HG03097 (cell line): Measurements from ENCODE around the gene FAM118A.
"Not testable (repeated sequence)": the region's sequence is repeated elsewhere in the genome, so short reads cannot be mapped to it uniquely, and the experiment has no call there.

Experiments used
- ATAC-seq: cut with Tn5 transposase; IDR thresholded peaks from one replicate; pipeline ENCODE4 v1.9.1; 2021; ENCODE audit not compliant: unreplicated experiment, low FRiP score

Gene FAM118A

DNA sequence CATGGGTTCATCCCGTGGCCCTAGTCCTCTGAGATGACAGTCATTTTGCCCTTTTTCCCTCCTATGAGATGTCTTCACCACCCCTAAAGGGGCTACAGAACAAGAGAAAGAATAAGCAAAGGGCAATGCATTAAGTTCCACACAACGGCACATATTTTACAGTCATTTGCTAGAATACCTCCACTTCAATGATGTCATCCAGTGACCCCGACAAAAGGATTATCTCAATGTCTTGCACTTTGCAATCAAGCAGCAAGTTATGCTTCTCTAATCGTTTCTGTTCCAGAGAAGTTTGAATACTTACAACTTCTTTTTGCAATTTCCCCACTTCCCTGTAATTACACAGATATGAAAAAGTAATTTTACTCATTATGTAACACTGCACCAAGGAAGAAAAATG, 49.9 kb downstream of the FAM118A start:
- ATAC-seq, result no peak

DNA sequence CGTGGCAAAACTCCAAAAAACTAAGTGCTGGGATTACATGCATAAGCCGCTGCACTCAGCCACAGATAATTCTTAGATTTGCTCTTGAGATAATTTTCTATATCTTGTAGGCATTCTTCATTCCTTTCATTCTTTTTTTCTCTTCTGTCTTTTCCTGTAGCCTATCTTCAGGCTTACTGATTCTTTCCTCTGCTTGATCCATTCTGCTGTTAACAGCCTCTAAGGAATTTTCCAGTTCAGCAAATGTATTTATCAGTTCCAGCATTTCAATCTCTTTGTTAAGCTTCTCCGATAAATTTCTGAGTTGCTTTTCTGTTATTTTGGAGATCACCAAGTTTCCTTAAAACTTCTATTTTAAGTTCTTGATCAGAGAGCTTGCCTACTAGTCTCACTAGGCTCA, 57.0 kb downstream of the FAM118A start:
- no peak for ATAC-seq

DNA sequence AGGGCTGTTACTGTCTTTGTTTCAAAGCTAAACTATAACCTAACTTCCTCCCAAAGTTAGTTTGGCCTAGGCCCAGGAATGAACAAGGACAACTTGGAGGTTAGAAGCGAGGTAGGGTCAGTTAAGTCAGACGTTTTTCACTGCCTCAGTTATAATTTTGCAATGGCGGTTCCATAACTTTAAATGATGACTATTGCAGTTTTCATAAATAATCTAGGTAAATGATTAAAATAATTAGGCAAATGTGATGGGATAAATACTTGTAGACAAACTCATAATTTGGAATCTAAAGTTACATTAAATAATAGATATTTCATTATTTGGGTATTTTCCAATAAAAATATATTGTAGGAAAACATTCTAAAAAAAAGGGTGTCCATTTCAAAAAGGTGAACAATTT, 63.9 kb downstream of the FAM118A start:
- ATAC-seq, result not testable (repeated sequence)

DNA sequence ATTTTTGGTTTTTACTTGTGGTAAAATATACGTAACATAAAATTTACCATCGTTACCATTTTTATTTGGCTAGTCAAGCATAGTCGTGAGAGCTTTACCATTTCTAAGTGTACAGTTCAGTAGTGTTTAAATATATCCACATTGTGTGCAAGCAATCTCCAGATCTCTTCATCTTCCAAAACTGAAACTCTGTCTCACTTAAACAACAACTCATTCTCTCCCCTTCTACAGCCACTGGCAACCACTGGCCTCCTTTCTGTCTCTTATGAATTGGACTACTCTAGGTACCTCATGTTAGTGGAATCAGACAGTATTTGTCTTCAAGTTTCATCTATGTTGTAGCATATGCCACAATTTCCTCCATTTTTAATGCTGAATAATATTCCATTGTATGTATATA, 66.3 kb downstream of the FAM118A start:
- no peak for ATAC-seq

DNA sequence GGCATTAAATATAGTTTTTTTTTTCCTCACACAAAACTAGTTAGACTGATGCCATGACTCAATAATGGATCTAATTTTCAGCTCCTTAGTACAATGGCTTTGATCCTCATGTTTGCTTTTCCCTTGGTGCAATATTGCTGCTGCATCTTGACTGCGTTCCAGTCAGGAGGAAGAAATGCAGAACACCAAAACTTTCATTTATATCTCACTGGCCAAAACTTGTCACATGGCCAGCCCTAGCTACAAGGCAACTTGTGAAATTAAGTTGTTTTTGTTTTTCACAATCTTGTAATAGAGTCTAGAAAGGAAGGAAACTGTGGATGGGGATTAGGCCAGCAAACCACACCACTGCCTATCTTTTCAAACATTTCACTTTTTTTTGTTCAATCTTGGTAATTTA, 67.0 kb downstream of the FAM118A start:
- no peak for ATAC-seq

DNA sequence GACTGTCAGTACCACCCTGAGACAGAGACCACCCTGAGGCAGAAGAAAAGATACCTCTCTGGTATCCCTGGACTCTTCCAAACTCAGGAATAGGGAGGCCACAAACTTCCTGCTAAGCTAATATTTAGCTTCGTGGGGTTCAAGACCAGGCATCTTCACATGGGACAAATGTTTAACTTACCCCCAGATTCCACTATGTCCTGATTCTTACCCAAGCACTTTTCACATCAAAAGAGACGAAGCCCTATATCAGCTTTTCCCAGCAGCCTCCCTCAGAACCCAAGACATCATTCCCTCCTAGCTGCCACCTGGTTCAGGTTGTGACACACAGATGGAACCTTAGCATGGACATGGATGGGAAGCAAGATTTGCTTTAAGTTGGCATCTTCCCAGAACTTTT, 71.6 kb downstream of the FAM118A start:
- no peak for ATAC-seq

DNA sequence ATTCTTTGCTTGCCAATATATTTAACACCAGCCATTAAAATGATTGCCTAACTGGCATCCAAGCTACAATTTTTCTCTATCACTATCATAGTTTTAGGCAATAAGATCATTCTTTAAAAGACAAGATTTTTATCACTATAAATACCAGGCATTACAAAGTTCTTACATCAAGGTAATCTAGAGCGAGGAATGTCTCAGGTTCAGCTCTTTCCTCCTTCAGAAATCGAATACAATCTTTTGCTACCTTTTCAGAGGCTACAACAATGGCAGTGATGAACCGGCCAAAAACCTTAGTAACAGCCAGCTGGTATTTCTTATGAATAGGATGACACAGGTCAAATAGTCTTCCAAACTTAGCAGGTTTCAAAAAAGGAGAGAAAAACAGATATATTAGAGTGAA, 79.8 kb downstream of the FAM118A start:
- no peak for ATAC-seq
